Lower leg skin (tissue), 3 donors: Measurements from ENCODE around the gene RERE.

Experiments
- POLR2A ChIP-seq, 2 donors: fragments of 450-650 bp; IDR thresholded peaks; one replicate each; pipeline ENCODE4 v1.6.1; 2016 to 2017; ENCODE audit warnings: antibody characterized with exemption in 2 of 2, mild to moderate bottlenecking in 1 of 2, moderate library complexity in 1 of 2
- TF ChIP-seq, protein P1 (sequence below), 3 donors: fragments of 450-650 bp; IDR thresholded peaks; one replicate each; pipeline ENCODE4 v1.5.1; 2016; ENCODE audit warnings: antibody characterized with exemption in 3 of 3, mild to moderate bottlenecking in 3 of 3, moderate library complexity in 2 of 3

DNA sequence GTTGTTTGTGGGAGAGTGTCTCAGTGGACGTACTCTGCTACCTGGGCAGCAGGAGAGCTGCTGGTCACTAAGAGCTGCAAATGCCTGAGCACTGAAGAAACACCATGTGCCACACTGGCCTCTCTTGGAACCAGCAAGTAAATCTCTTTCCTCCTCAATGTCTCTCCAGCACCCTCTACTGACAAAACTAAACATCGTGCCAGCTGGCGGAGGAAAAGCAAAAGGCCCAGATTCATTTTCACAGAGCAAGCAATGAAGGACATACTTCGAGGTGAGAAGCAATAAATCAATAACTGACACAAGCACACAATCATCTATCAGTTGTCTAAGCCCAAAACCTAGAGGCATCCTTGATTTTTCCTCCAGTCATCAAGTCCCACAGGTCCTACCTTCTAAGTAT is 78.1 kb downstream of the RERE start:
- TF ChIP-seq, protein P1, sequence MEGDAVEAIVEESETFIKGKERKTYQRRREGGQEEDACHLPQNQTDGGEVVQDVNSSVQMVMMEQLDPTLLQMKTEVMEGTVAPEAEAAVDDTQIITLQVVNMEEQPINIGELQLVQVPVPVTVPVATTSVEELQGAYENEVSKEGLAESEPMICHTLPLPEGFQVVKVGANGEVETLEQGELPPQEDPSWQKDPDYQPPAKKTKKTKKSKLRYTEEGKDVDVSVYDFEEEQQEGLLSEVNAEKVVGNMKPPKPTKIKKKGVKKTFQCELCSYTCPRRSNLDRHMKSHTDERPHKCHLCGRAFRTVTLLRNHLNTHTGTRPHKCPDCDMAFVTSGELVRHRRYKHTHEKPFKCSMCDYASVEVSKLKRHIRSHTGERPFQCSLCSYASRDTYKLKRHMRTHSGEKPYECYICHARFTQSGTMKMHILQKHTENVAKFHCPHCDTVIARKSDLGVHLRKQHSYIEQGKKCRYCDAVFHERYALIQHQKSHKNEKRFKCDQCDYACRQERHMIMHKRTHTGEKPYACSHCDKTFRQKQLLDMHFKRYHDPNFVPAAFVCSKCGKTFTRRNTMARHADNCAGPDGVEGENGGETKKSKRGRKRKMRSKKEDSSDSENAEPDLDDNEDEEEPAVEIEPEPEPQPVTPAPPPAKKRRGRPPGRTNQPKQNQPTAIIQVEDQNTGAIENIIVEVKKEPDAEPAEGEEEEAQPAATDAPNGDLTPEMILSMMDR (IDR thresholded peaks at IDR 0.05) = no peak
- no peak for TF ChIP-seq POLR2A (IDR thresholded peaks at IDR 0.05)
